DMS153 (cell line): ENCODE measurements around the gene KCNIP1.

Source experiments
- DNase-seq: peaks from one replicate; lab custom pipeline; 2025; lab: John Stamatoyannopoulos, UW

The KCNIP1 gene

GRCh38 chr5:170563824-170564567, 60.2 kb downstream of the KCNIP1 start:
- no peak for DNase-seq

- no peak for DNase-seq
These were observed 61.3 kb downstream of the KCNIP1 start for GRCh38 chr5:170565072-170565471.

- DNase-seq, result no peak
These were observed 65.3 kb downstream of the KCNIP1 start for GRCh38 chr5:170569101-170569500.

GRCh38 chr5:170570476-170570875, 66.7 kb downstream of the KCNIP1 start:
- DNase-seq, result no peak

- no peak for DNase-seq
These were observed 67.5 kb downstream of the KCNIP1 start for GRCh38 chr5:170571281-170571731.

- no peak for DNase-seq
These were observed 68.3 kb downstream of the KCNIP1 start for GRCh38 chr5:170571875-170572852.

GRCh38 chr5:170573114-170573513, 69.3 kb downstream of the KCNIP1 start:
- DNase-seq, result no peak

GRCh38 chr5:170573660-170574059, 69.8 kb downstream of the KCNIP1 start:
- no peak for DNase-seq

- DNase-seq, result no peak
These were observed 73.0 kb downstream of the KCNIP1 start for GRCh38 chr5:170576602-170577535.

GRCh38 chr5:170579601-170580000, 75.8 kb downstream of the KCNIP1 start:
- no peak for DNase-seq

- DNase-seq, result no peak
These were observed 77.4 kb downstream of the KCNIP1 start for GRCh38 chr5:170581211-170581610.

GRCh38 chr5:170582644-170583330, 79.0 kb downstream of the KCNIP1 start:
- DNase-seq, result no peak

- DNase-seq, result no peak
These were observed 80.2 kb downstream of the KCNIP1 start for GRCh38 chr5:170584003-170584402.

- no peak for DNase-seq
These were observed 80.7 kb downstream of the KCNIP1 start for GRCh38 chr5:170584450-170585058.

GRCh38 chr5:170585273-170585948, 81.6 kb downstream of the KCNIP1 start:
- DNase-seq, result no peak

GRCh38 chr5:170587808-170588207, 84.0 kb downstream of the KCNIP1 start:
- no peak for DNase-seq

GRCh38 chr5:170589643-170590042, 85.8 kb downstream of the KCNIP1 start:
- DNase-seq, result no peak

GRCh38 chr5:170590566-170590965, 86.7 kb downstream of the KCNIP1 start:
- no peak for DNase-seq

GRCh38 chr5:170591054-170591453, 87.2 kb downstream of the KCNIP1 start:
- no peak for DNase-seq

- DNase-seq, result no peak
These were observed 92.7 kb downstream of the KCNIP1 start for GRCh38 chr5:170596482-170597044.
